Left lung (tissue), 10 donors: Measurements from ENCODE around the gene CD69. TPM values are rescaled to one million over a fixed set of nuclear protein-coding genes. Genes with fewer than 3 reads are reported as not detected.
"Not testable (repeated sequence)": the region's sequence is repeated elsewhere in the genome, so short reads cannot be mapped to it uniquely, and the experiment has no call there.

Experiments
- ATAC-seq: fragments of 200-7000 bp; cut with Tn5 transposase; one replicate; pipeline ENCODE4 v1.9.1; 2020; ENCODE audit warnings: moderate library complexity
- DNase-seq, 4 donors: peaks; one replicate each; pipeline ENCODE4 v3.0.0-alpha.2; 2013 to 2020
- H3K27ac ChIP-seq, 2 donors: fragments of 200-600 bp; sonication (generic) in 1 of 2; one replicate each; pipeline versions ENCODE4 v1.5.0 to v1.8.0; 2020 to 2021
- H3K27me3 ChIP-seq, 2 donors: fragments of 200-600 bp; sonication (generic) in 1 of 2; one replicate each; pipeline versions ENCODE4 v1.5.0 to v1.8.0; 2020 to 2021
- H3K36me3 ChIP-seq, 2 donors: fragments of 200-600 bp; sonication (generic) in 1 of 2; one replicate each; pipeline versions ENCODE4 v1.5.0 to v1.8.0; 2020 to 2021
- H3K4me1 ChIP-seq, 2 donors: fragments of 200-600 bp; one replicate each; pipeline ENCODE4 v1.8.0; 2021
- H3K4me3 ChIP-seq, 2 donors: fragments of 200-600 bp; sonication (generic) in 1 of 2; one replicate each; pipeline versions ENCODE4 v1.5.0 to v1.8.0; 2020 to 2021; ENCODE audit warnings: mild to moderate bottlenecking in 1 of 2
- H3K9me3 ChIP-seq, 2 donors: fragments of 200-600 bp; sonication (generic) in 1 of 2; one replicate each; pipeline versions ENCODE4 v1.5.0 to v1.8.0; 2020 to 2021
- CTCF ChIP-seq, 2 donors: fragments of 200-600 bp; sonication (generic) in 1 of 2; IDR thresholded peaks; one replicate each; pipeline versions ENCODE4 v1.5.0 to v1.8.0; 2021; ENCODE audit warnings: antibody characterized with exemption in 2 of 2
- intact Hi-C, 2 donors: fragments of 100-400 bp; cut with DNase I; formaldehyde crosslinking; loops; one replicate each; pipeline versions ENCODE4 v1.11.2 to v1.14.2; 2022
- polyA plus RNA-seq, 6 donors: library from polyadenylated mRNA; unstranded; fragments of 120-200 nt; gene quantifications; one replicate each; pipeline ENCODE4 v1.2.1, GENCODE V29; 2013; ENCODE audit not compliant: insufficient read length in 6 of 6
- total RNA-seq, 2 donors: library from RNA; stranded (reverse); fragmentation: NEBNext Ultra II Directional; extraction: Animal tissue kit (Norgen Biotek cat#: 25700); gene quantifications; one replicate each; pipeline ENCODE4 v1.2.1, GENCODE V29; 2021
- donor health status: DM: no; HTN: yes; CAD: no.
- donor health status: DM: no; HTN: no; CAD: no.

CD69 gene
- total and polyA plus RNA-seq, 8 donors = 2.8 to 7.0 (median 5.4) TPM

GRCh38 chr12:9724023-9724422, 36.7 kb downstream of the CD69 start:
- H3K36me3 ChIP-seq = no peaks in the 10 kb centered on the region
- no peak overlapping the region for H3K4me3 ChIP-seq
- no peak for ATAC-seq
- TF ChIP-seq CTCF (IDR thresholded peaks at IDR 0.05) = no peak
- no peak overlapping the region for H3K27ac ChIP-seq
- intact Hi-C loops = no loop called here
- DNase-seq = no peak
- peaks cover 0 to 7% of the 10 kb centered on the region in 2 donors for H3K4me1 ChIP-seq
- no peaks in the 10 kb centered on the region for H3K27me3 ChIP-seq
- no peaks in the 10 kb centered on the region for H3K9me3 ChIP-seq

GRCh38 chr12:9721394-9722092, 39.2 kb downstream of the CD69 start:
- intact Hi-C loops = no loop called here
- Histone ChIP-seq H3K36me3 (no peaks in the 10 kb centered on the region), H3K9me3 (no peaks in the 10 kb centered on the region), H3K4me1 (peaks cover 0 to 7% of the 10 kb centered on the region in 2 donors), H3K27me3 (no peaks in the 10 kb centered on the region), H3K27ac (no peak overlapping the region), H3K4me3 (no peak overlapping the region)
- DNase-seq = peak in 2 of 4 donors; percentile 18 to 23
- TF ChIP-seq CTCF (IDR thresholded peaks at IDR 0.05) = no peak
- peak; percentile 22 for ATAC-seq

- no peak for TF ChIP-seq CTCF (IDR thresholded peaks at IDR 0.05)
- H3K4me1 ChIP-seq = peaks cover 0 to 7% of the 10 kb centered on the region in 2 donors
- H3K27ac ChIP-seq = no peak overlapping the region
- ATAC-seq (no peak), DNase-seq (no peak)
- no peak overlapping the region for H3K4me3 ChIP-seq
- H3K36me3 ChIP-seq = no peaks in the 10 kb centered on the region
- intact Hi-C loops = no loop called here
- H3K9me3 ChIP-seq = no peaks in the 10 kb centered on the region
- no peaks in the 10 kb centered on the region for H3K27me3 ChIP-seq
Measured at GRCh38 chr12:9719790-9720189, 40.9 kb downstream of the CD69 start.

GRCh38 chr12:9718968-9719367, 41.7 kb downstream of the CD69 start:
- Histone ChIP-seq H3K27ac (no peak overlapping the region), H3K4me3 (no peak overlapping the region), H3K4me1 (peaks cover 0 to 7% of the 10 kb centered on the region in 2 donors), H3K27me3 (no peaks in the 10 kb centered on the region), H3K9me3 (no peaks in the 10 kb centered on the region), H3K36me3 (no peaks in the 10 kb centered on the region)
- ATAC-seq = no peak
- no peak for TF ChIP-seq CTCF (IDR thresholded peaks at IDR 0.05)
- no peak for DNase-seq
- intact Hi-C loops = no loop called here

- intact Hi-C loops = no loop called here
- Histone ChIP-seq H3K36me3 (no peaks in the 10 kb centered on the region), H3K27ac (no peak overlapping the region), H3K4me1 (peaks cover 0 to 7% of the 10 kb centered on the region in 2 donors), H3K9me3 (no peaks in the 10 kb centered on the region), H3K4me3 (no peak overlapping the region), H3K27me3 (no peaks in the 10 kb centered on the region)
- no peak for TF ChIP-seq CTCF (IDR thresholded peaks at IDR 0.05)
- DNase-seq = no peak
- ATAC-seq = no peak
Measured at GRCh38 chr12:9717070-9717925, 43.4 kb downstream of the CD69 start.

- intact Hi-C loops, H3K36me3 ChIP-seq: not testable (repeated sequence)
Measured at GRCh38 chr12:9713032-9713558, 47.6 kb downstream of the CD69 start.

More at GRCh38 chr12:9713032-9713558, 47.6 kb downstream of the CD69 start:
- H3K27me3 ChIP-seq, H3K9me3 ChIP-seq, ATAC-seq, H3K4me1 ChIP-seq, H3K27ac ChIP-seq, H3K4me3 ChIP-seq, DNase-seq: not testable (repeated sequence)
